ENCODE measurements around the gene FER1L5.
A peak's percentile ranks its signal among the peaks of the same experiment; 100 is the strongest.
"Not testable (repeated sequence)": the region's sequence is repeated elsewhere in the genome, so short reads cannot be mapped to it uniquely, and the experiment has no call there.

Gene FER1L5

GRCh38 chr2:96636551-96637171, 5.9 kb upstream of the FER1L5 start:
- no peak for DNase-seq (ENCODE audit: low read depth in 2 of 2)

GRCh38 chr2:96637385-96638143, 5.0 kb upstream of the FER1L5 start:
- peak; percentile 37 to 52 for DNase-seq (ENCODE audit: low read depth in 2 of 2)

- DNase-seq (ENCODE audit: low read depth in 2 of 2) = peak; percentile 84 to 87
Observed at GRCh38 chr2:96638144-96639121, 4.1 kb upstream of the FER1L5 start, which contains the start of gene KANSL3. TSS of gene KANSL3 (minus strand) at chr2:96638312. CDS start at chr2:96637135, 1,177 bp downstream.

GRCh38 chr2:96647681-96648080, 5.1 kb downstream of the FER1L5 start:
- DNase-seq (ENCODE audit: low read depth in 2 of 2) = no peak

- no peak for DNase-seq (ENCODE audit: low read depth in 2 of 2)
Observed at GRCh38 chr2:96648306-96648930, 5.9 kb downstream of the FER1L5 start.

- no peak for DNase-seq (ENCODE audit: low read depth in 2 of 2)
Observed at GRCh38 chr2:96649342-96649741, 6.8 kb downstream of the FER1L5 start.

GRCh38 chr2:96651793-96652192, 9.2 kb downstream of the FER1L5 start:
- DNase-seq (ENCODE audit: low read depth in 2 of 2) = no peak

- DNase-seq (ENCODE audit: low read depth in 2 of 2) = not testable (repeated sequence)
Observed at GRCh38 chr2:96654791-96655190, 12.2 kb downstream of the FER1L5 start.

- no peak for DNase-seq (ENCODE audit: low read depth in 2 of 2)
Observed at GRCh38 chr2:96655526-96655925, 13.0 kb downstream of the FER1L5 start.

GRCh38 chr2:96656540-96656939, 14.0 kb downstream of the FER1L5 start:
- DNase-seq (ENCODE audit: low read depth in 2 of 2) = no peak

- no peak for DNase-seq (ENCODE audit: low read depth in 2 of 2)
Observed at GRCh38 chr2:96661324-96661723, 18.8 kb downstream of the FER1L5 start.

- DNase-seq (ENCODE audit: low read depth in 2 of 2) = no peak
Observed at GRCh38 chr2:96662360-96662759, 19.8 kb downstream of the FER1L5 start.

- no peak for DNase-seq (ENCODE audit: low read depth in 2 of 2)
Observed at GRCh38 chr2:96663177-96663576, 20.6 kb downstream of the FER1L5 start.

GRCh38 chr2:96663829-96664228, 21.3 kb downstream of the FER1L5 start:
- no peak for DNase-seq (ENCODE audit: low read depth in 2 of 2)

- no peak for DNase-seq (ENCODE audit: low read depth in 2 of 2)
Observed at GRCh38 chr2:96664366-96664925, 21.9 kb downstream of the FER1L5 start.

GRCh38 chr2:96665083-96665569, 22.6 kb downstream of the FER1L5 start:
- peak; percentile 98 for DNase-seq (ENCODE audit: low read depth in 2 of 2)

GRCh38 chr2:96665717-96666116, 23.2 kb downstream of the FER1L5 start:
- DNase-seq (ENCODE audit: low read depth in 2 of 2) = not testable (repeated sequence)

- no peak for DNase-seq (ENCODE audit: low read depth in 2 of 2)
Observed at GRCh38 chr2:96668771-96669170, 26.2 kb downstream of the FER1L5 start.

- no peak for DNase-seq (ENCODE audit: low read depth in 2 of 2)
Observed at GRCh38 chr2:96669539-96670215, 27.1 kb downstream of the FER1L5 start.

GRCh38 chr2:96679848-96680247, 37.3 kb downstream of the FER1L5 start:
- no peak for DNase-seq (ENCODE audit: low read depth in 2 of 2)

Measured in fibroblast of skin of left quadriceps (primary cell).